ENCODE data around the gene SPRR1A. TPM values are rescaled to one million over a fixed set of nuclear protein-coding genes. Genes with fewer than 3 reads are reported as not detected.

SPRR1A gene, protein sequence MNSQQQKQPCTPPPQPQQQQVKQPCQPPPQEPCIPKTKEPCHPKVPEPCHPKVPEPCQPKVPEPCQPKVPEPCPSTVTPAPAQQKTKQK
- not detected for total RNA-seq
- not detected for polyA plus RNA-seq
- long read RNA-seq, donor 1, result 0 reads
- long read RNA-seq, donor 2, result 0 reads
- long read RNA-seq, donor 3, result 0 reads

DNA sequence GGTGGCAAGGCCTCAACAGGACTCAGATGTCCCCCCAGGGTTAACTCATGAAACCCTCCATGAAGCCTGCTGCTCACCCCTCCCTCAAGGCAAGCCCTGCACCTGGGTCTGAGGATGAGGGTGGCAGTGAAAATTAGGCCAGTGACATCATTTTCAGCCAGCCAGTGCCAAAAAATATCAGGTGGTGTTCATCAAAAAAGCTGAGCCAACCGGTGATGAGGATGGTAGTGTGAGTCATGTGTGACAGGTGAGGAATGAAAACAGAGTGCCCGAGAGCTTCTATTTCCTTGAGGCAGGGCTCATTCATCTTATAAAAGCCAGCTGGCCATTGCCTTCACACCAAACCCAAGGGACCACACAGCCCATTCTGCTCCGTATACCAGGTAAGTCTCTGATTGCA, at the start of gene SPRR1A:
TSS of gene SPRR1A (plus strand) at position 339 of the 400 bp plus-strand sequence. CDS start 1,150 bp downstream, outside the sequence.
- Histone ChIP-seq H3K27me3 (peaks cover 0 to 11% (median 4%) of the 10 kb centered on the region in 7 donors), H3K9me3 (peaks cover 0 to 5% (median 0%) of the 10 kb centered on the region in 11 donors), H3K36me3 (no peaks in the 10 kb centered on the region), H3K27ac (no peak within 1 kb of the TSS), H3K4me3 (no peak within 1 kb of the TSS), H3K4me1 (no peaks in the 10 kb centered on the region)
- ATAC-seq (no peak), DNase-seq (no peak)
- 77 to 81% methylated on average over 3 of the region's 3 CpGs for WGBS, 2 donors
- TF ChIP-seq, protein P1, sequence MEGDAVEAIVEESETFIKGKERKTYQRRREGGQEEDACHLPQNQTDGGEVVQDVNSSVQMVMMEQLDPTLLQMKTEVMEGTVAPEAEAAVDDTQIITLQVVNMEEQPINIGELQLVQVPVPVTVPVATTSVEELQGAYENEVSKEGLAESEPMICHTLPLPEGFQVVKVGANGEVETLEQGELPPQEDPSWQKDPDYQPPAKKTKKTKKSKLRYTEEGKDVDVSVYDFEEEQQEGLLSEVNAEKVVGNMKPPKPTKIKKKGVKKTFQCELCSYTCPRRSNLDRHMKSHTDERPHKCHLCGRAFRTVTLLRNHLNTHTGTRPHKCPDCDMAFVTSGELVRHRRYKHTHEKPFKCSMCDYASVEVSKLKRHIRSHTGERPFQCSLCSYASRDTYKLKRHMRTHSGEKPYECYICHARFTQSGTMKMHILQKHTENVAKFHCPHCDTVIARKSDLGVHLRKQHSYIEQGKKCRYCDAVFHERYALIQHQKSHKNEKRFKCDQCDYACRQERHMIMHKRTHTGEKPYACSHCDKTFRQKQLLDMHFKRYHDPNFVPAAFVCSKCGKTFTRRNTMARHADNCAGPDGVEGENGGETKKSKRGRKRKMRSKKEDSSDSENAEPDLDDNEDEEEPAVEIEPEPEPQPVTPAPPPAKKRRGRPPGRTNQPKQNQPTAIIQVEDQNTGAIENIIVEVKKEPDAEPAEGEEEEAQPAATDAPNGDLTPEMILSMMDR (IDR thresholded peaks at IDR 0.05), result no peak
- intact Hi-C loops (cut with DNase I), result no loop called here

DNA sequence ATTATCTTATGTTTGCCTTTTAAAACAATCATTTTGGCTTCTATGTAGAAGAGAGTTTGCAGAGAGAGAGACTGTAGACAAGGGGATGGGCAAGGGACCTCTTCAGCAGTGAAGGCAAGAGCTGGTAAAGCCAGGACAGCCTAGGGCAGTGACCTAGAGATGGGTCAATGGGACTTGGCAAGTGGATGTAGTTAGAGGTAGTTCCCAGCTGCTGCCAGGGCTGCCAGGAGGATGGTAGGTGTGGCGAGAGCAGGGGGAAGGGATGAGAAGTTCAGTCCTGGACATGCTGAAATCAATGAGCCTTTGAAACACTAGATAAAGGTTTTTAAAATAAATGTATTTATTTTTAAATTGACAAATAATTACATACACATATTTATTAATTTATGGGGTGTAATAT, 43.3 kb upstream of the SPRR1A start:
- no peak for ATAC-seq
- intact Hi-C loops (cut with DNase I), result no loop called here
- Histone ChIP-seq H3K36me3 (no peaks in the 10 kb centered on the region), H3K9me3 (no peaks in the 10 kb centered on the region), H3K27me3 (peaks cover 0 to 2% (median 0%) of the 10 kb centered on the region in 7 donors), H3K4me1 (no peaks in the 10 kb centered on the region), H3K27ac (no peak overlapping the region), H3K4me3 (no peak overlapping the region)
- DNase-seq, result no peak
- 76 to 92% methylated on average over 1 of the region's 1 CpG for WGBS, 2 donors
- TF ChIP-seq, protein P1 (IDR thresholded peaks at IDR 0.05), result no peak

DNA sequence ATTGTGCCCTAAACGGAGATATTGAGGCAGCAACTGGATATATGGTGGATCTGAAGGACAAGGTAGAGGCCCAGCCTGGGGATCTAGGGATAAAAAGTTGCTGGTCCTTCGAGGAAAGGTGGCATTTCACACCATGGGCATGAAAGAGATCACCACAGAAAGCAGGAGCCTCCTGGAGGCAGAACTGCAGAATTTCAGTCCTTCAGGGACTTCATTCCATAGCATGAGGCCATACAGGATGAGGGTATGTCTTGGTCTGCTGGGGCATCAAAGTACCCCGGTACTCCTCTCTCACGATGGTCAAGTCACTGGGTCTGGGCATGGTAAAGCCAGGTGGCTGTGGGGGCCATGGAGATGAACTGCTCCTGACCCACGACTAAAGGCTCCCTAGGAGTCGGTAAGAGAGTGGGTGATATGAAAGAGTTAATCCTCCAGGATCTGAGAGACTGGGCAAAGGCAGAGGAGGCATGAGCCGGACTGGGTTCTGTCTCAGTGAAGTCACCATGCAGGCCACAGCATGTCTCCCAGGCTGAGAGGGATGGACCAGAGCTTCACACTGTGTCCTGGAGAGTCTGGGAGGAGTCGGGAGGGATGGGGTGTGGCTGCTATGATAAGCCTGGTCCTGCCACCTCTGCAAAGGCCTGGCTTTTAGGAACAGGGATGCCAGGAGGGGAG, 42.7 kb upstream of the SPRR1A start:
- WGBS, 2 donors, result 57 to 62% methylated on average over 8 of the region's 8 CpGs
- no peak for ATAC-seq
- DNase-seq, result no peak
- TF ChIP-seq, protein P1 (IDR thresholded peaks at IDR 0.05), result no peak
- Histone ChIP-seq H3K4me1 (no peaks in the 10 kb centered on the region), H3K27me3 (no peaks in the 10 kb centered on the region), H3K4me3 (no peak overlapping the region), H3K27ac (no peak overlapping the region), H3K9me3 (no peaks in the 10 kb centered on the region), H3K36me3 (no peaks in the 10 kb centered on the region)
- intact Hi-C loops (cut with DNase I), result no loop called here

DNA sequence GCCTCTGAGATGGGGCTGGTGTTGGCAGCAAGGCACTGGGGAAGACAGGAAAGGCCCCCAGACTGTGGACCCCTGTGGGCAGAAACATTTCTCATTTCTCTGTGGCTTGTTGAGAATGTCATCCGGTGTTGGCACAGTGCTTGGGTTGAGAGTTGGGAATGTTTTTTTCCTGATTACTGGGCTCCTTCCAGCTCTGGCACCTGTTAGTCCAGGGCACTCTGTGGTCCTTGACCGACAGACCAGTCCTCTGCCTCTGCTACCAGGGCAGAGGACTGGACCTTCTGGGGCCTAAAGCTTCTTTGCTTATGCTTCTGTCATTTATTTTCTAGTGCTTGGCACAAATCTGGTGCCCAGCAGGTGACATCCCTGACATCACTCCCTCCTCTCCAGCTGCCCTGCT, 41.7 kb upstream of the SPRR1A start:
- no peak for ATAC-seq
- Histone ChIP-seq H3K27me3 (peaks cover 0 to 5% (median 0%) of the 10 kb centered on the region in 7 donors), H3K27ac (no peak overlapping the region), H3K9me3 (no peaks in the 10 kb centered on the region), H3K36me3 (no peaks in the 10 kb centered on the region), H3K4me3 (no peak overlapping the region), H3K4me1 (no peaks in the 10 kb centered on the region)
- no peak for DNase-seq
- WGBS, 2 donors, result 70 to 76% methylated on average over 2 of the region's 2 CpGs
- TF ChIP-seq, protein P1 (IDR thresholded peaks at IDR 0.05), result no peak
- intact Hi-C loops (cut with DNase I), result no loop called here
